GM19452 (cell line): ENCODE results near the gene CABCOCO1.
"Not testable (repeated sequence)": the region's sequence is repeated elsewhere in the genome, so short reads cannot be mapped to it uniquely, and the experiment has no call there.

Experiments used
- ATAC-seq: cut with Tn5 transposase; IDR thresholded peaks from one replicate; pipeline ENCODE4 v1.9.1; 2021; ENCODE audit not compliant: unreplicated experiment

CABCOCO1 gene

DNA sequence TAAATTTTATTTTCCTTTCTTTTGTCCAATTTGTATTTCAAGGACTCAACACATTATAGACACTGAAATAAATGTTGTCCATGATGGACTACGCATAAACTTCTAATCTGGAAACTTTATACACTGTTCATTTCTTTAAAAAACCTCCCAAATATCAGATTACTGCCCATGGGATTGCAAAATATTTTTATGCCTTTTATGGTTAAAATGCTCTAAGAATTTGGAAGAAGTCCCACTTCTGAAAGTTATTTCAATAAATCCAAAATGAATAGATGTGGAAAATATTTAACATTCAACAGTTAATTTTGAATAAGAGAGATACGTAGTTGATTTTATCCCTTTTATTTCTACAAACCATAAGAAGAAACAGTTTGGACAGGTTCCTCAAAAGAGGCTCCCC, 46.1 kb downstream of the CABCOCO1 start:
- ATAC-seq = no peak

DNA sequence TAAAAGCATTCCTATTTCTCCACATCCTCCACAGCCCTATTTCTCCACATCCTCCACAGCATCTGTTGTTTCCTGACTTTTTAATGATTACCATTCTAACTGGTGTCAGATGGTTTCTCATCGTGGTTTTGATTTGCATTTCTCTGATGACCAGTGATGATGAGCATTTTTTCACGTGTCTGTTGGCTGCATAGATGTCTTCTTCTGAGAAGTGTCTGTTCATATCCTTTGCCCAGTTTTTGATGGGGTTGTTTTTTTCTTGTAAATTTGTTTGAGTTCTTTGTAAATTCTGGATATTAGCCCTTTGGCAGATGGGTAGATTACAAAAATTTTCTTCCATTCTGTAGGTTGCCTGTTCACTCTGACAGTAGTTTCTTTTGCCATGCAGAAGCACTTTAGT, 49.4 kb downstream of the CABCOCO1 start:
- not testable (repeated sequence) for ATAC-seq

DNA sequence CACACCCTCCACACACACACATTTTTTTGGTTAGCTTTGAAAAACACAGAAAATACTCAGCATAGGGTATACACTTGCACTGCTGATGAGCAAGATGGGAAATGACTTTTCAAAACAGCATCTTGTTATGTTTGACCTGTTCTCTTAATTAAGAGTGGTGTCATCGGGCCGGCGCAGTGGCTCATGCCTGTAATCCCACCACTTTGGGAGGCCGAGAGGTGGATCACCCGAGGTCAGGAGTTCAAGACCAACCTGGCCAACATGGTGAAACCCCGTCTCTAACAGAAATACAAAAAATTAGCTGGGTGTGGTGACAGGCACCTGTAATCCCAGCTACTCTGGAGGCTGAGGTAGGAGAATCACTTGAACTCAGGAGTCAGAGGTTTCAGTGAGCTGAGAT, 56.7 kb downstream of the CABCOCO1 start:
- not testable (repeated sequence) for ATAC-seq

DNA sequence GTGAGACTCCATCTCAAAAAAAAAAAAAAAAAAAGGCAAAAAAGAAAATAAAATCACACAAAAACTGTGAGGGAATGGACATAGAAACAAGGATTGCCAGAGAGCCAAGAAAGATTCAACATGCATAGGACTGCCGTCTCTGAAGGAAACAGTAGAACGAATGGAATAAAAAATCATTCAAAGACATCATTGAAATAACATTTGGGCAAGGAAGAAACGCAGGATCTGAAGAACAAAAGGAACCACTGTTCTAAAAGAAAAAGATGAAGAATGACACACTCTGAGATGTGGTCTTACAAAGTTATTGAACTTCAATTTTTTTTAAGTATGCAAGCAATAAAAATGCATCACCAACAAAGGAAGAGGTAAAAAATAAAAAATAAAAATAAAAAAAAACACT, 57.2 kb downstream of the CABCOCO1 start:
- no peak for ATAC-seq

DNA sequence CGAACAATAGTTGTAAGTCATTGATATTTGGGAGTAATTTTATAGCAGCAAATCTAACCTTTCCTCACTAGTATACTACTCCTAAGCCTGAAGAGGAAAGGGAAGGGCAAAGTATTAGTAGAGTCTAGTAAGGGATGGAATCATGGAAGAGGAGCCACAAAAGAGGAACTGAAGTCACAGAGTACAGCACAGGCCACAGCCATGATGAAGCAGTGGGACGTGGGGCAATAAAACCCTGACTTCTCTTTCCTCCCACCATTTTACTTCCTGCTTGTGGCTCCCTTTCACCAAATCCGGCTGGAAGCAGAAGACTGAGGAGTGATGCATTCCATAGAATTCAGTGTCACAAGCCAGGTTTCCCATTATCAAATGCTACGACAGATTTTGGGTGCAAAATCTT, 58.7 kb downstream of the CABCOCO1 start:
- no peak for ATAC-seq

DNA sequence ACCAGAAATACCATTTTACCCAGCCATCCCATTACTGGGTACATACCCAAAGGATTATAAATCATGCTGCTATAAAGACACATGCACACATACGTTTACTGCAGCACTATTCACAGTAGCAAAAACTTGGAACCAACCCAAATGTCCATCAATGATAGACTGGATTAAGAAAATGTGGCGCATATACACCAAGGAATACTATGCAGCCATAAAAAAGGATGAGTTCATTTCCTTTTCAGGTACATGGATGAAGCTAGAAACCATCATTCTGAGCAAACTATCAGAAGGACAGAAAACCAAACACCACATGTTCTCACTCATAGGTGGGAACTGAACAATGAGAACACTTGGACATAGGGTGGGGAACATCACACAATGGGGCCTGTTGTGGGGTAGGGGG, 62.5 kb downstream of the CABCOCO1 start:
- ATAC-seq = not testable (repeated sequence)

DNA sequence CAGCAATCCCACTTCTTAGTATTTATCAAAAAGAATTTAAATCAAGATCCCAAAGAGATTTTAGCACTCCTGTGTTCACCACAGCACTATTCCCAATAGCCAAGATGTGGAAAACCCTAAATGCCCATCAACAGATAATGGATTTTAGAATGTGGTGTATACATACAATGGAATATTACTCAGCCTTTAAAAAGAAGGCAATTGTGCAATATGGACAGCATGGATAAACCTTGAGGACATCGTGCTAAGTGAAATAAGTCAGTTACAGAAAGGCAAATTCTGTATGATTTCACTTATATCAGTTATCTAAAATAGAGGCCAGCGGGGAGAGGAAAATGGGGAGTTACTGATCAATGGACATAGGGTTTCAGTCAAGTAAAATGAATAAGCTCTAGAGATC, 66.9 kb downstream of the CABCOCO1 start:
- ATAC-seq = no peak

DNA sequence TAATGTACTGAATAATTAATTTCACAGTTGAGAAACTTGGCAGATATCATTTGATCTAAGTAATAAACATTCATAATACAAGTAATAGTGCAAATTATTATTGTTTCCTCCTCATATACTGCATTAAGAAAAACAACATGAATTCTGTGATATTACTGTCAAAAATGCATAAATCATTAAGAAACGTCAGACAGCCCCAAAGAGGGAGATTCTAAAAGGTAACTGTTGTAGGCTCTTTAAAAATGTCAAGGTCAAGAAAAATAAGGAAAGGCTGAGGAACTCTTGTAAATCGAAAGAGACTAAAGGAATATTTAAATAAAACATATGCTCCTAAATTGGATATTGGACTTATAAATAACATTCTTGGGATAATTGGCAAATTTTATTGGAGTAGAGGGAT, 67.9 kb downstream of the CABCOCO1 start:
- no peak for ATAC-seq

DNA sequence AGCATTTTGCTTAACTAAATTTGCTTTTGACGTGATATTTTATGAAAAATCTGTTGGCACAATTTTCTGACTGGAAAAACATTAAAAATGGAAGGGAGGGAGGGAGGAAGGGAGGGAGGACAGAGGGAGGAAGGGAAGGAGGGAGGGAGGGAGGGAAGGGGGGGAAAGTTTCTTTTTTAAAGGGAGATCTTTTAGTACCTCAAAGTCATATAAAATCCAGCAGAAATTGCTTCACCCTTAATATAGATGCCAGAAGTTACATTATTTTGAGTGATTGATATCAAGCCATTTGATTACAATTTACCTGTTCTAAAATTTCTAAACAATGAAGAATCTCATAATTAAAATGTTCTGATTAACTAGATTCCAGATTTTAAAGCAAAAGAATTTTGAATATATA, 68.9 kb downstream of the CABCOCO1 start:
- ATAC-seq = no peak

DNA sequence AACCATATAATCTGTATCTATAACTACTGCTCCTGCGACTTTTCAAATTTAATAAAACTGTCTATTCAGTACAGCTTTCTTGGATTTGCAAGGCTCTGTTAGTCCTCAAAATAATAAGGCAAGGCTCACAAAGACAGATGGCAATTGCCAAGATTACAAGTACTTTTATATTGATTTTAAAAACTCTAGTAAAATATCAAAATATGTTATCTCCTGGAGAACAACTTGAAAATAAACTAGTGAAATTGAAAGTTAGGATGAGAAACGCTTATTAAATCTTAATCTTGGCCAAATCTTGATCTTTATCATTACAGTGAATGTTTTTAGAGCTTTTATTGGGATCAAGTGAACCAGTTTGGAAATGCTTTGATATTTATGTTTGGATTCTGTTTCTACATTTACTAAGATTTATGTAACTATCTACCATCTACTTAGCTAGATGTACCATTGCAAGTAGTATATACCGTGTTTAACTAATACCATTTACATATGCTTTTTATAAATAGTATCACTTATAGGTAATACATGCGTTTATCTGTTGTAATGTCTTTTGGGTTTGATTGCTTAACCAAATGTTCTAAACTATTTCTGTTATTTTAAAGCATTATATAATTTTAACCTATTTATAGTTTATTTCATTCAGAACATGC, 70.0 kb downstream of the CABCOCO1 start:
- no peak for ATAC-seq

DNA sequence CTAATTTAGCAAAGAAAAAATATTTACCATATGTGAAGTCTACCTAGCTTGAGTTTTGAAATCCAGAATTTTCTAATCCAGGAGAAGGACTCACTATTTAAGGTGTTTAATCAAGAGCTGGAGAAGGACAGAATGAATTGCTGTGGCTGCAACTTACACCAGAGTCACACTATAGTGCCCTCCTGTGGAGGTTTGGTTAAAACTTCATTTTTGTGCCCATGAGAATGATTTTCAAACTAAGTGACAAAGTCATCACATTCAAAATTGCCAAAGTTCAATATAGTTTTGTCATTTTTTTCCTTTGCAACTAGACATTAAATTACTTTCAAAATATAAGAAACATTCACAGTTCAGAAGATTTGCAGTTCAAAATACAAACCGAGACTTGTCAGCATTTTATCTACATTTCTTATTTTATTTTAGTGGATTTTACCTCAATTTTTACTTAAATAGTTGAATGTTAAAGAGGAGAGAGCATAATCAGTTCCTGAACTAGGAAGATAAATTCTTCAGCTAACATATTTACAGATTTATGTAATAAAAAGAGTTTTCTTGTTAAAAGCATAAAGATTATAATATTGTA, 70.7 kb downstream of the CABCOCO1 start:
- ATAC-seq = no peak

DNA sequence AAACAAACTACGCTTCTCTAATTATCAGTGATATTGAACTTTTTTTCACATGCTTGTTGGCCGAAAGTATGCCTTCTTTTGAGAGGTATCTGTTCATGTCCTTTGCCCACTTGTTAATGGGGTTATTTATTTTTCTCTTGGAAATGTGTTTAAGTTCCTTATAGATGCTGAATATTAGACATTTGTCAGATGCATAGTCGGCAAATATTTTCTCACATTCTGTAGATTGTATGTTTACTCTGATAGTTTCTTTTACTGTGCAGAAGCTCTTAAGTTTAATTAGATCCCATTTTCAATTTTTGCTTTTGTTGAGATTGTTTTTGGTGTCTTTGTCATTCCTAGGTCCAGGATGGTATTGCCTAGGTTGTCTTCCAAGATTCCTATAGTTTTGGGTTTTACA, 73.2 kb downstream of the CABCOCO1 start:
- ATAC-seq = no peak

DNA sequence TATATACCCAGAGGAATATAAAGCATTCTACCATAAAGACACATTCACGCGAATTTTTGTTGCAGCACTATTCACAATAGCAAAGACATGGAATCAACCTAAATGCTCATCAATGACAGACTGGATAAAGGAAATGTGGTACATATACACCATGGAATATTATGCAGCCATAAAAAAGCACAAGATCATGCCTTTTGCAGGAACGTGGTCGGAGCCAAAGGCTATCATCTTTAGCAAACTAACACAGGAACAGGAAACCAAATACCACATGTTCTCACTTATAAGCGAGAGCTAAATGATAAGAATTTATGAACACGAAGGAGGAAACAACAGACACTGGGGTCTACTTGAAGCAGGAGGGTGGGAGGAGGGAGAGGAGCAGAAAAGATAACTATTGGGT, 74.7 kb downstream of the CABCOCO1 start:
- not testable (repeated sequence) for ATAC-seq

DNA sequence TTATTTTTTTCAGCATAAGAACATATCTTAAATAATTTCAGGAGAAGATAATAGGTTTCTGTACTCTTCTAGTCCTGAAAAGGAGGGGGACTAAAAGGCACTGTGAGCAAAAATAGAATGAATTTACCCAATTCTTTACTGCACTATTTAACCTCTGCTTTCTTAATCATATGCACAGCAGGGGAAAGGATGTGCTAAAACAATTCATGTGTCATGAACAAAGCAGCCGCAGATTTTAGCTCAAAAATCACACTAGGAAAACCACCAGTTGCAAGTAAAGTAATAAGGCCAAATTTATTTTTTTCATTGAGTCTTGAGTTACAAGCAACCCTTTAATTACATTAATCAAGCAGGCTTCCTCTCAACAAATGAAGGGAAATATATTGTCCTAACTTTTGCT, 80.1 kb downstream of the CABCOCO1 start:
- no peak for ATAC-seq

DNA sequence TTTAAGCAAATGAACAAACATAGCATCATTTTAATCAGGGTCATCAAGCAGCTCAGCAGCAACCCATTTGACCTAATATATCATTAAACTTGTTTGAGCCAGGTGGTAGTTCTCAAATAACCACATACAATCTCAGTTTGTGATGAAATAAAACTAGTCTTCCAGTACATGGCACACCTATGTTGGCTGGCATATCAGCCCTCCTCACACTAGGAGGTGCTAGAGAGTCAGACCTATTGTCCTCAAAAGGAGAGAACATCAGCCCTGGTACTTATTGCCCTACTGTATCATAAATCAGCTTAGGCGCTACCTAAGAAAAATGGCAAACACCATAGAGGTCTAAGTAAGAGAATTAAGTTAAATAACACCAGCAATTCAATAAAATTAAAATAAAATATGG, 81.7 kb downstream of the CABCOCO1 start:
- ATAC-seq = no peak

DNA sequence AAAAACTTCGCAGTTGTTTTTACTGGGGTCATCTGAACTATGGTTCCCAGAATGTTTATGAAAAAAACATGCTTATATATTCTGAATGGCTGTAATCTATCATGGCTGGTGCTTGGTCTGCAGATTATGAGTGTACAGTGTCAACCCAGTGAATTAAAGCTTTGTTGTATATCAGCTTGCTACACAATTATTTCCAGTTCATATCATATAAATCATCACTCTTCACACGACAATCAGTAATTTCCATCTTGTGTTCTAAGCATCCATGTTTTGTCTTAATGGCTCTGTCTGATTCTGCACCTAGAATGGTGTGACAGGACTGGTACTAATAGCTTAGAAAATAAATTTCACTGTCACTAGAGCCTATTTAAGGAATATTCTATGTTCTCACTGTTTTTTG, 83.6 kb downstream of the CABCOCO1 start:
- ATAC-seq = no peak

DNA sequence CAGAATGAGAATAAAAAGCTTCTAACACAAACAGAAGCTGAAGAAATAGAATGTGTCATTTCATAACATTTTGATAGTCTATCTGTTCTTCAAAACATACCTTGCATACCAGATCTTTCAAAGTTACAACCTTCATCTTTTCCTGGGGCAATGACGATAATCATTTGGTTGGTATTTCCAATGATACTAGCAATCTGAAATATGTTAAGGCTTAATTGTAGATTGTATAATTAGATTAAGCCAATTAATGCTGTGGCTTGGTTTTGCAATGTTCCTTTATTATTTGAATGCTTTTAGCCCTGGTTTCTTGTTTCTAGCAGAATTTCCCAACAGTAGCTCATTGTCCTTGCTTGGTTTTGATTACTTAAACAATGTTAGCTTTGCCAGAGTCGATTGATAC, 84.6 kb downstream of the CABCOCO1 start:
- ATAC-seq = no peak

DNA sequence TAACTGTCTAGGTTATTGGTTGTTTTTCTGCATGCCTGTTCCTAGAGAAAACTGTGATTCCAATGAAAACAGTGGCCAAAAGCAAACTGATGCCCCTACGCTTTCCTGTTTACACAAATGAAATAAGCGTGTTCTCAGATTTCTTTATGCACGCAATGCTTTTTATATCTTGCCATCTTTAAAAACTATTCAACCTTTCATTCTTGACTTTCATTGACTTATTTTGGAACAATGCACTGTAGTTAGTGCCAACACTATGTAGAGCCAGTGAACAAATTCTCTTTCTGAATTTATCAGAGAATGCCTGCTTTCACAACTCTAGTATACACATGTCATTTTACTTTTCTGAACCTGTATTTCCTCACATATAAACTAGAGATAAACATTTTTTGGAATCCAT, 86.6 kb downstream of the CABCOCO1 start:
- ATAC-seq = no peak

DNA sequence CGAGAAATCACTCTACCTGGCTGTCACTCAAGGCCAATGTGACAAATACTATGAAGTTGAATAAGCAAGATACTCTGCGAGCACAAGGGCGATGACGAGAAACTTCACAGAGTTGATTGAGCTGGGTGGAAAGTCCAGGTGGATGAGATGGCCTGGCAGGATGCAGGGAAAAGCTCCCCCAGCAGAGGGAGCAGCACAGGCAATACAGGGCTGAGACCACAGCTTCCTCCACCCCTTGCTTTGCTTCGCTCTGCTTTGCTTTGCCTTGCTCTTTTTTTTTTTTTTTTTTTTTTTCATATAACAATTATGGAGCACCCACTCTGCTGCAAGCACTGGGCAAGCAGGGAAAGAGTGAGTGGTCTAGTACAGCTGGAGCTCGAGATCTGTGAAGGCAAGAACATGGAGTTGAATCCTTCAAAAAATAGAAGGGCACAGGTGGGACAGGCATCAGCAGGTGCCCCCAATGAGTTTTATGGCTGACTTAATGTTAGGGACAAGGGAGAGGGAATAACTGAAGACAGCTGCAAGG, 88.3 kb downstream of the CABCOCO1 start:
- peak; percentile 73 for ATAC-seq

DNA sequence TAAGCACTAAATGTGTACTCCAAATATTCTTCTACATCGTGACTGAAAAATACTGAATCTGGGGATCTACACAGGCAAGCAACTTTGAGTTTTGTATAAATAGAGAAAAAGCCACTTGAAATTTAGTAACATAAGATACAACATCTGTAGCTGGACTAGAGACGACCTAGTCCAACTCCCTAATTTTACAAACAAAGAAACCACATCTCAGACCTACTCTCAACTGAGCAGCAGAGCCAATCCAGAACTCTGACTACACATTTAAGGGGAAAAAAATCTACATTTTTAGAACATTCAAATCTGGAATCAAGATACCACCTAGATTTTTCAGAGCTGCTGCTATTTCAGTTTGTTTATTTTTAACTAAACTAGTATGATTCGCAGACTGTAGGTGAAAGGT, 88.9 kb downstream of the CABCOCO1 start:
- peak; percentile 5 for ATAC-seq

DNA sequence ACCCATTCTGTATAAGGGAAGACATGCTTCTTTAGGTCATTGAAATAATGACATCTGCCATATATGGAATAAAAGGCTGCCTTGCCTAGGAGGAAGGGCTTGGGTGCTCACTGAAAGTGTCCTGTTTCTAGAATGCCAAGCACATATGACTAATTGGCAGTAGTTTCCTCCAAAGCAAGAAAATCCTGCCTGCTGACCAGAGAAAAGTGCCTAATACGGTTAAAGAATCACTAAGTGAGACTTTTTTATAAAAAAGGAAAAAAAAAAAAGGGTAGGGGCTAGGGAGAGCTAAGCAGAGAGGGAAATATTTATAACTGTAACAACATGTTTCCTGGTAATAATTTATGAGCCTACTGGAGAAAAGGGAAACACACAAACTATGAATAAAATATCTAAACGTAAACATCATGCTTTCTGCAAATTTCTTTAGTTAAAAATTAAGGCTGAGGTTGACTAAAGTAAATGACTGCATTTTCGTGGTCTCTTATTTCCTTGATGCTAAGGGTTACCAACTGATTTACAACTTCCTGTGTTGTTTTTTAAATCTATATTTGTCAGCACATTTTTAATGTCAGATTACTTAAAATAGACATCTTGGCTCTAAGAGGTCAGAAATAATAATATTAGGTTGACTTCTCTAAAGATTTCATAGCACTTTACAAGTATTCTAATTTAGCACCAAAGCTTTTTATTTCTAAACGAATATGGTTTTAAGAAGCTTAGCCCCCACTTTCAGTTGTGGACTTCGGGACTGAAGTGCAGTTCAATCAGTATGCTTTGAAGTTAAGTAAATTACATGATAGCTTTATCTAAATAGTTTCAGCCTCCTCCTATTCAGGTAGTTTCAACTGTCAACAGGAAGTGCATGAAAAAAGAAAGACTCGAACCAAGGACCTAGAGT, 89.6 kb downstream of the CABCOCO1 start:
- peak; percentile 62 for ATAC-seq

DNA sequence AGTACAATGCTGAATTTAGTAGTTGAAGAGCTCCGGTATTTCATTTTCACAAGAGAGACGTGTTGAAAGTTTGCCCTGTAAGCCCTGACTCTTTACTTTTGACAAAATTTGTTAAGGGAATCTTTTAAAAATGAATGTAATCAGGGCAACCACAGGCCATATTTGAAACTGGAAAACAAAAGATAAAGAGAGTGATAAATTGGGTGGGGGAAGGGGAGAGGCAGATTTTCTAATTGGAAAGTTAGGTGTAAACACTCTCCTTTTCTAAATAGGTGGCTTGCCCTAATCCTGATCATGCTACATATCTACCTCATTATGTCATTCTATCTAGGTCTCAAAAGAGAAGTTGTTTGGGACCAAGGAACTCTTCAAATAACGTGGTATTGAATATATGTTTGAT, 90.7 kb downstream of the CABCOCO1 start:
- no peak for ATAC-seq
